ENCODE measurements around the gene RHPN2. TPM values are rescaled to one million over a fixed set of nuclear protein-coding genes. Genes with fewer than 3 reads are reported as not detected.

Gene RHPN2
- total RNA-seq, 2 donors from 2014 or later, result 11.2 to 54.4 TPM

DNA sequence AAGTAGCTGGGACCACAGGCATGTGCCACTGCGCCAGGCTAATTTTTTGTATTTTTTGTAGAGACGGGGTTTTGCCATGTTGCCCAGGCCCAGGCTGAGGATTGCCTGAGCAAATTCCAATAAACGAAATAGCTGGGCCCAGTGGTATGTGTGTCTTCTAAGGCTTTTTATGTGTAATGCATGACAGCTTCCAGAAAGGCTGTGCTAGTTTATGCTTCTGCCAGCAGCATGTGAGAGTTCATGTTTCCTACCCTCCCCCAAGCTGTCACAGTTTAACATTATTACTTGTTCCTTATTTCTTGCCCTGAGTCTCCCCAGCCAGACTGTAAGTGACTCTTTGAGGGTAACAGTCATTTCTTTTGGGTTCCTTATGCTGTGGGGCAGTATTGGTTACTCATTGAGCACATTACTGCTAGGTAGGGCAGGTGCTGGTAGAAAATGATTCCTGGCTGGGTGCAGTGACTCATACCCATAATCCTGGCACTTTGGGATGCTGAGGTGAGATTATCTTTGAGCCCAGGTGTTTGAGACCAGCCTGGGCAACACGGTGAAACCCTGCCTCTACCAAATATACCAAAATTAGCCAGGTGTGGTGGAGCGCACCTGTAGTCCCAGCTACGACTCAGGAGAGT lies 29.9 kb upstream of the RHPN2 start:
- ATAC-seq (no peak), DNase-seq (no peak)
- Histone ChIP-seq H3K9me3 (no peaks in the 10 kb centered on the region), H3K36me3 (replicated peaks in 1 of 2; ENCODE audit: insufficient read depth in 1 of 2, low read depth in 2 of 2) (peaks cover 0 to 44% of the 10 kb centered on the region in 2 donors), H3K27ac (no peak overlapping the region), H3K4me3 (no peak overlapping the region), H3K27me3 (no peaks in the 10 kb centered on the region), H3K4me1 (no peaks in the 10 kb centered on the region)
- WGBS, 2 donors, result 86 to 90% methylated on average over 6 of the region's 6 CpGs
- no peak for TF ChIP-seq POLR2A (IDR thresholded peaks at IDR 0.05)
- TF ChIP-seq, protein P1, sequence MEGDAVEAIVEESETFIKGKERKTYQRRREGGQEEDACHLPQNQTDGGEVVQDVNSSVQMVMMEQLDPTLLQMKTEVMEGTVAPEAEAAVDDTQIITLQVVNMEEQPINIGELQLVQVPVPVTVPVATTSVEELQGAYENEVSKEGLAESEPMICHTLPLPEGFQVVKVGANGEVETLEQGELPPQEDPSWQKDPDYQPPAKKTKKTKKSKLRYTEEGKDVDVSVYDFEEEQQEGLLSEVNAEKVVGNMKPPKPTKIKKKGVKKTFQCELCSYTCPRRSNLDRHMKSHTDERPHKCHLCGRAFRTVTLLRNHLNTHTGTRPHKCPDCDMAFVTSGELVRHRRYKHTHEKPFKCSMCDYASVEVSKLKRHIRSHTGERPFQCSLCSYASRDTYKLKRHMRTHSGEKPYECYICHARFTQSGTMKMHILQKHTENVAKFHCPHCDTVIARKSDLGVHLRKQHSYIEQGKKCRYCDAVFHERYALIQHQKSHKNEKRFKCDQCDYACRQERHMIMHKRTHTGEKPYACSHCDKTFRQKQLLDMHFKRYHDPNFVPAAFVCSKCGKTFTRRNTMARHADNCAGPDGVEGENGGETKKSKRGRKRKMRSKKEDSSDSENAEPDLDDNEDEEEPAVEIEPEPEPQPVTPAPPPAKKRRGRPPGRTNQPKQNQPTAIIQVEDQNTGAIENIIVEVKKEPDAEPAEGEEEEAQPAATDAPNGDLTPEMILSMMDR (IDR thresholded peaks at IDR 0.05), result no peak
- intact Hi-C loops (cut with DNase I), result no loop called here

DNA sequence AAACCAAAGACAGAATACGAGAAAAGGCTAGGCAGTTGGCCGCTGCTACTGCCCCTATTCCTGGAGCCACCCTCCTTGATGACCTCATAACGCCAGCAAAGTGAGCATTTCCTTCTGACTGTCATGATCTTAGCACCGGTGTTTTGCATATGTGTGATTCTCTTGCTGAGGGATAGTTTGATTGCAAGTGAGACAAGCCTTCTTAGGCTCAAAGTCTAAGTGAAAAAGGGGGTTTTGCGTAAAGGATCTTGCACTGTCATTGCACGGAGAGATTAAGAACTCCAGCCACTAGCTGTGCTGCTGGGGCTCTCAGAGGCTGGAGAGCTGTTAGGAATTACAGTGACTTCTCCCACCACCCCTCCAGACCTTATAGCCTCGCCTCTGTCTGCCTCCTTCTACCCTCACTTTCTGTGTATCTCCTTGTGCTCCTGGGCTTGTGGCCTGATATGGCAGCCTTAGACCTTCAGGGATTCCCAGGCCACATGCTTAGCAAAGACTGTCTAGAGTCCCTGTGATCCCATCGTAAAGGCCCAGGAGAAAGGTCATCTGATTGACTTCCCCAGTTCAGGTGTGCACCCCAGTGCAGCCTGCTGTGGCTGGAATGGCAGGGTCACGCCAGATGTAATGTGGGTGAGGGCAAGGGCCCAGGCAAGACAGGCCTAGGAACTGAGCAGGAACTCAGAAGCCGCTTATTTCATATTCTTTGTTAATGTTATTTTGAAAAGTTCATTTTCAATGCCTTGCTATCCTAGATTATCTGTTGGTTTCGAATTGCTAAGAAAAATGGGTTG lies 28.9 kb upstream of the RHPN2 start:
- intact Hi-C loops (cut with DNase I), result no loop called here
- H3K9me3 ChIP-seq, result no peaks in the 10 kb centered on the region
- no peak overlapping the region for H3K27ac ChIP-seq
- H3K4me1 ChIP-seq, result no peaks in the 10 kb centered on the region
- TF ChIP-seq, protein P1 (IDR thresholded peaks at IDR 0.05), result no peak
- no peak for TF ChIP-seq POLR2A (IDR thresholded peaks at IDR 0.05)
- 83 to 88% methylated on average over 10 to 11 of the region's 11 CpGs for WGBS, 2 donors
- no peak for ATAC-seq
- H3K36me3 ChIP-seq (replicated peaks in 1 of 2; ENCODE audit: insufficient read depth in 1 of 2, low read depth in 2 of 2), result peaks cover 0 to 45% of the 10 kb centered on the region in 2 donors
- no peak overlapping the region for H3K4me3 ChIP-seq
- H3K27me3 ChIP-seq, result no peaks in the 10 kb centered on the region
- DNase-seq, result no peak

DNA sequence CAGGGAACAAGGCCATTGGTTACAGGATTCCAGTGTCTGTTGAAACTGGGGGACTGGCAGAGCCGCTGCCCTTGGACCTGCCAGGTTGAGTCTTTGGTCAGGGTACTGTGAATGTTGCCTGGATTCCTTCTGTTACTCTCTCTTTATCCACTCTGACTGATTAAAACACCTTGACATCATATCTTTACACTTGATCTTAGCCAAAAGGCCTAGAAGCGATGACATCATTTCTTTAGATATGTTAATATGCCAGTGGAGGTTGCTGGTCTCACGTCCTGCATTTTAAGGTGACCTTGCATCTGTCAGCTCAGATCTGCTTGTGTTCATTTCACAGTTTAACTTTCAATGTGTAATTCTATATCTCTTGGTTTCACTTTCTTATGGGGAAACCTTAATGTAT lies 25.5 kb upstream of the RHPN2 start:
- TF ChIP-seq, protein P1 (IDR thresholded peaks at IDR 0.05), result no peak
- no peak for TF ChIP-seq POLR2A (IDR thresholded peaks at IDR 0.05)
- ATAC-seq (no peak), DNase-seq (no peak)
- peaks cover 0 to 33% of the 10 kb centered on the region in 2 donors for H3K36me3 ChIP-seq (replicated peaks in 1 of 2; ENCODE audit: insufficient read depth in 1 of 2, low read depth in 2 of 2)
- no peak overlapping the region for H3K27ac ChIP-seq
- no peaks in the 10 kb centered on the region for H3K9me3 ChIP-seq
- WGBS, 2 donors, result 80 to 83% methylated on average over 3 of the region's 3 CpGs
- H3K27me3 ChIP-seq, result no peaks in the 10 kb centered on the region
- intact Hi-C loops (cut with DNase I), result no loop called here
- no peak overlapping the region for H3K4me3 ChIP-seq
- no peaks in the 10 kb centered on the region for H3K4me1 ChIP-seq

DNA sequence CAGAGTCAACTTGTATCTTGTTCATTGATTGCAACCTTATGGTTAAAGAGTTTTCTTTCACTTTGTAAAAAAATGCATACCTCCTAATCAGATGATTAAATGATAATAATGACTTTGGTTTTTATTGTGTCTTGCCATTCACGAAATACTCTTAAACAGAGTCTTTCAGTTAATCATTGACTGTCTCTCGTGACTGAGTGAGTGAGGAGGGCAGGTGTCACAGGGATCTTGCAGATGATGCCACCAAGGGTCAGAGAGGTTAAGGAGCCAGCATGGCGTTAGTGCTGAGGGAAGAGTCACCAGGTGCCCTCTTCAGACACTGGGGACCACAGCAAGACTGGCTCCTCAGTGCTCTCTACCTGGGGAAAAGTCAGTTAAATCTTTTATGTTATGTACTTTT lies 24.3 kb upstream of the RHPN2 start:
- DNase-seq, result no peak
- no peaks in the 10 kb centered on the region for H3K27me3 ChIP-seq
- H3K4me1 ChIP-seq, result no peaks in the 10 kb centered on the region
- intact Hi-C loops (cut with DNase I), result no loop called here
- H3K36me3 ChIP-seq (replicated peaks in 1 of 2; ENCODE audit: insufficient read depth in 1 of 2, low read depth in 2 of 2), result peaks cover 0 to 24% of the 10 kb centered on the region in 2 donors
- TF ChIP-seq POLR2A (IDR thresholded peaks at IDR 0.05), result no peak
- TF ChIP-seq, protein P1 (IDR thresholded peaks at IDR 0.05), result no peak
- H3K4me3 ChIP-seq, result no peak overlapping the region
- 76 to 79% methylated on average over 3 of the region's 3 CpGs for WGBS, 2 donors
- ATAC-seq, result no peak
- no peak overlapping the region for H3K27ac ChIP-seq
- no peaks in the 10 kb centered on the region for H3K9me3 ChIP-seq
